HEK293 (cell line): ENCODE data around the gene FOXS1.

ENCODE experiments used
- CTCF ChIA-PET: fragments of 350-600 bp; formaldehyde crosslinking; extraction: SDS; loops from one replicate; lab custom pipeline; 2021; ENCODE audit warnings: antibody characterized with exemption; lab: Yijun Ruan, JAX
- POLR2A ChIA-PET: fragments of 300-600 bp; formaldehyde crosslinking; extraction: SDS; loops from one replicate; lab custom pipeline; 2020; ENCODE audit warnings: antibody characterized with exemption, inconsistent platforms; lab: Yijun Ruan, JAX
- H3K27ac ChIP-seq: fragments of 200-500 bp; sonication (Bioruptor generic); 2 replicates; pipeline ENCODE4 v1.5.1; 2014; ENCODE audit warnings: low read depth, low read length, control low read depth, inconsistent platforms; ENCODE audit errors: extremely low read depth
- H3K36me3 ChIP-seq, 2 experiments: fragments of 200-500 bp in 1 of 2; sonication (Bioruptor generic) in 1 of 2; 1 replicate in 1 of 2; 2 replicates in 1 of 2; pipeline ENCODE4 v1.5.1; 2014 to 2017; ENCODE audit warnings: inconsistent platforms in 2 of 2, low read length in 2 of 2; ENCODE audit not compliant: control insufficient read depth in 2 of 2, insufficient read depth in 1 of 2
- H3K4me1 ChIP-seq: fragments of 200-500 bp; sonication (Bioruptor generic); 2 replicates; pipeline ENCODE4 v1.5.1; 2014; ENCODE audit warnings: mild to moderate bottlenecking, low read length, inconsistent platforms; ENCODE audit not compliant: control insufficient read depth, insufficient read depth
- H3K4me3 ChIP-seq: 2 replicates; pipeline ENCODE4 v1.5.1; 2011; ENCODE audit warnings: low read depth, mild to moderate bottlenecking, control low read depth, low read length, moderate library complexity
- H3K9me3 ChIP-seq: fragments of 200-500 bp; sonication (Bioruptor generic); 2 replicates; pipeline ENCODE4 v1.5.1; 2014; ENCODE audit warnings: low read depth, low read length, inconsistent platforms; ENCODE audit not compliant: control insufficient read depth, insufficient read depth
- ATF2 ChIP-seq: fragments of 450-650 bp; formaldehyde crosslinking; IDR thresholded peaks from 2 replicates; pipeline ENCODE4 v1.5.1; 2016; ENCODE audit warnings: missing biosample characterization, missing genetic modification characterization, low read depth
- BCL11A ChIP-seq: fragments of 450-650 bp; formaldehyde crosslinking; IDR thresholded peaks from 2 replicates; pipeline ENCODE4 v1.5.1; 2016; ENCODE audit warnings: low read depth, missing biosample characterization, missing genetic modification characterization
- ELK4 ChIP-seq: IDR thresholded peaks from 2 replicates; pipeline ENCODE4 v1.6.1; 2011; ENCODE audit warnings: mild to moderate bottlenecking, low read depth, low read length, borderline replicate concordance
- GLIS1 ChIP-seq: fragments of 450-650 bp; formaldehyde crosslinking; IDR thresholded peaks from 2 replicates; pipeline ENCODE4 v1.5.1; 2016; ENCODE audit warnings: missing biosample characterization, missing genetic modification characterization
- HOXD13 ChIP-seq: sonication (generic); formaldehyde crosslinking; IDR thresholded peaks from 2 replicates; pipeline ENCODE4 v1.8.0; 2022; ENCODE audit warnings: missing genetic modification reagents, borderline replicate concordance
- IKZF3 ChIP-seq: fragments of 450-650 bp; IDR thresholded peaks from 2 replicates; pipeline ENCODE4 v1.5.0; 2018; ENCODE audit warnings: missing biosample characterization, mild to moderate bottlenecking, missing genetic modification characterization, moderate library complexity
- INSM2 ChIP-seq: fragments of 450-650 bp; formaldehyde crosslinking; IDR thresholded peaks from 2 replicates; pipeline ENCODE4 v1.5.1; 2016; ENCODE audit warnings: missing biosample characterization, missing genetic modification characterization
- KLF17 ChIP-seq: fragments of 450-650 bp; formaldehyde crosslinking; IDR thresholded peaks from 2 replicates; pipeline ENCODE4 v1.5.1; 2016; ENCODE audit warnings: missing biosample characterization, missing genetic modification characterization
- REPIN1 ChIP-seq: fragments of 450-650 bp; formaldehyde crosslinking; IDR thresholded peaks from 2 replicates; pipeline ENCODE4 v1.5.1; 2017; ENCODE audit warnings: missing biosample characterization, missing genetic modification characterization, low read depth
- SP2 ChIP-seq: fragments of 450-650 bp; formaldehyde crosslinking; IDR thresholded peaks from 2 replicates; pipeline ENCODE4 v1.5.1; 2016; ENCODE audit warnings: missing biosample characterization, missing genetic modification characterization
- ZBTB17 ChIP-seq: fragments of 450-650 bp; formaldehyde crosslinking; IDR thresholded peaks from 2 replicates; pipeline ENCODE4 v1.5.1; 2016; ENCODE audit warnings: missing biosample characterization, missing genetic modification characterization
- ZBTB20 ChIP-seq: fragments of 450-650 bp; formaldehyde crosslinking; IDR thresholded peaks from 2 replicates; pipeline ENCODE4 v1.5.1; 2016; ENCODE audit warnings: missing biosample characterization, missing genetic modification characterization
- ZBTB26 ChIP-seq: fragments of 450-650 bp; formaldehyde crosslinking; optimal IDR thresholded peaks from 2 replicates; pipeline ENCODE3; 2016; ENCODE audit warnings: missing biosample characterization, mild to moderate bottlenecking, missing genetic modification characterization
- ZBTB8A ChIP-seq: fragments of 450-650 bp; formaldehyde crosslinking; IDR thresholded peaks from 2 replicates; pipeline ENCODE4 v1.5.1; 2016; ENCODE audit warnings: missing biosample characterization, missing genetic modification characterization
- ZFP69B ChIP-seq: fragments of 450-650 bp; formaldehyde crosslinking; IDR thresholded peaks from 2 replicates; pipeline ENCODE4 v1.5.1; 2016; ENCODE audit warnings: missing biosample characterization, missing genetic modification characterization
- ZNF341 ChIP-seq: fragments of 450-650 bp; formaldehyde crosslinking; IDR thresholded peaks from 2 replicates; pipeline ENCODE4; 2016; ENCODE audit warnings: low read depth, missing biosample characterization, missing genetic modification characterization
- ZNF398 ChIP-seq: fragments of 450-650 bp; formaldehyde crosslinking; IDR thresholded peaks from 2 replicates; pipeline ENCODE4 v1.5.1; 2017; ENCODE audit warnings: missing biosample characterization, missing genetic modification characterization
- ZNF433 ChIP-seq: fragments of 450-650 bp; formaldehyde crosslinking; IDR thresholded peaks from 2 replicates; pipeline ENCODE4 v1.5.1; 2016; ENCODE audit warnings: missing biosample characterization, missing genetic modification characterization, low read depth
- ZNF548 ChIP-seq: fragments of 450-650 bp; formaldehyde crosslinking; IDR thresholded peaks from 2 replicates; pipeline ENCODE4 v1.5.1; 2016; ENCODE audit warnings: missing biosample characterization, missing genetic modification characterization
- ZNF596 ChIP-seq: fragments of 450-650 bp; IDR thresholded peaks from 2 replicates; pipeline ENCODE4 v1.5.0; 2018; ENCODE audit warnings: missing biosample characterization, mild to moderate bottlenecking, missing genetic modification characterization, moderate library complexity
- ZNF654 ChIP-seq: fragments of 450-650 bp; formaldehyde crosslinking; IDR thresholded peaks from 2 replicates; pipeline ENCODE4 v1.5.1; 2016; ENCODE audit warnings: low read depth, missing biosample characterization, missing genetic modification characterization
- ZNF692 ChIP-seq: fragments of 450-650 bp; formaldehyde crosslinking; IDR thresholded peaks from 2 replicates; pipeline ENCODE4 v1.5.1; 2016; ENCODE audit warnings: missing biosample characterization, missing genetic modification characterization

Gene FOXS1

GRCh38 chr20:31870726-31871617, 25.6 kb upstream of the FOXS1 start (continued):
- TF ChIP-seq ZBTB20 (tag by site-specific recombination) (peak; percentile 97), ATF2 (tag by site-specific recombination) (no peak), ZBTB17 (tag by site-specific recombination) (peak; percentile 82), ZNF548 (tag by site-specific recombination) (peak; percentile 83), HOXD13 (CRISPR knock-in tag) (no peak), KLF17 (tag by site-specific recombination) (0 out of 2 replicates have a peak, but pooled peaks have one; percentile 28), ZNF596 (tag by site-specific recombination) (no peak), ZNF433 (tag by site-specific recombination) (no peak)

- ChIA-PET POLR2A (no interaction called here), CTCF (no interaction called here)
- no peaks in the 10 kb centered on the region for H3K9me3 ChIP-seq
- H3K4me1 ChIP-seq = no peaks in the 10 kb centered on the region
- H3K36me3 ChIP-seq = no peaks in the 10 kb centered on the region
- peak within 1 kb of the TSS; percentile 48 for H3K4me3 ChIP-seq
- peak within 1 kb of the TSS; percentile 56; the same call in 1 of the 2 replicates for H3K27ac ChIP-seq
- TF ChIP-seq ZNF341 = peak; percentile 35
- TF ChIP-seq BCL11A = 0 out of 2 replicates have a peak, but pooled peaks have one; percentile 31
- peak; percentile 25 for TF ChIP-seq ZBTB26 (tag by site-specific recombination)
- peak; percentile 90 for TF ChIP-seq GLIS1 (tag by site-specific recombination)
- no peak for TF ChIP-seq ZBTB8A
- TF ChIP-seq ELK4 = no peak
- TF ChIP-seq REPIN1 (tag by site-specific recombination) = no peak
- TF ChIP-seq INSM2 = 0 out of 2 replicates have a peak, but pooled peaks have one; percentile 14
- no peak for TF ChIP-seq IKZF3
- TF ChIP-seq ZFP69B (tag by site-specific recombination) = 0 out of 2 replicates have a peak, but pooled peaks have one; percentile 26
- TF ChIP-seq ZNF692 (tag by site-specific recombination) = peak; percentile 80; the same call in 1 of the 2 replicates
- TF ChIP-seq ZNF654 (tag by site-specific recombination) = no peak
- TF ChIP-seq ZNF398 (tag by site-specific recombination) = peak; percentile 11; the same call in 1 of the 2 replicates
- TF ChIP-seq SP2 (tag by site-specific recombination) = peak; percentile 30
Observed at GRCh38 chr20:31869942-31870725, 24.7 kb upstream of the FOXS1 start, which contains the start of the genes DUSP15 and TTLL9. Gene DUSP15, minus strand, starts transcription at chr20:31870527. Its CDS starts 190 bp downstream, at chr20:31870337. Gene TTLL9, plus strand, starts transcription at chr20:31870634. Its CDS starts 493 bp downstream, at chr20:31871127.
